GM18502 (cell line): ENCODE data around the gene STXBP3.

Experiments
- ATAC-seq: cut with Tn5 transposase; IDR thresholded peaks from one replicate; pipeline ENCODE4 v1.9.1; 2021; ENCODE audit warnings: mild to moderate bottlenecking; ENCODE audit not compliant: unreplicated experiment, poor library complexity

Gene STXBP3

DNA sequence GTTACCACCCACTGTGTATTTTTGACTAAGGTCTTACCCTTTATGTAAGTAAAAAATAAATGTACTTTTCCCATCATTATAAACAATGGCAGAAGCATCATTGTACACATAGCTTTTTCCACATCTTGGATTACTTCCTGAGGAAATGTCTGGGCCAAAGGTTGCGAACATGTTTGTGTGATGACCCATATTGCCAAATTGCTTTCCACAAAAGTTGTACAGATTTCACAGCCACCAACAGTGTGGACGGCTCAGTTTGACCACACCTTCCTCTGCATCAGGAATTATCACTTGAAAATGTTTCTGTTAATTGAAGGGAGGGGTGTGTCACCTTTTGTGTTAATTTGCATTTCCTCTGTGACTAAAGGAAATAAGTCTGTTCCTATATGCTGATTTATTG lies 84.8 kb downstream of the STXBP3 start:
- ATAC-seq, result no peak

GRCh38 chr1:108832929-108833328 lies 86.5 kb downstream of the STXBP3 start:
- no peak for ATAC-seq

- no peak for ATAC-seq
These were observed 95.2 kb downstream of the STXBP3 start for GRCh38 chr1:108841703-108842102.

DNA sequence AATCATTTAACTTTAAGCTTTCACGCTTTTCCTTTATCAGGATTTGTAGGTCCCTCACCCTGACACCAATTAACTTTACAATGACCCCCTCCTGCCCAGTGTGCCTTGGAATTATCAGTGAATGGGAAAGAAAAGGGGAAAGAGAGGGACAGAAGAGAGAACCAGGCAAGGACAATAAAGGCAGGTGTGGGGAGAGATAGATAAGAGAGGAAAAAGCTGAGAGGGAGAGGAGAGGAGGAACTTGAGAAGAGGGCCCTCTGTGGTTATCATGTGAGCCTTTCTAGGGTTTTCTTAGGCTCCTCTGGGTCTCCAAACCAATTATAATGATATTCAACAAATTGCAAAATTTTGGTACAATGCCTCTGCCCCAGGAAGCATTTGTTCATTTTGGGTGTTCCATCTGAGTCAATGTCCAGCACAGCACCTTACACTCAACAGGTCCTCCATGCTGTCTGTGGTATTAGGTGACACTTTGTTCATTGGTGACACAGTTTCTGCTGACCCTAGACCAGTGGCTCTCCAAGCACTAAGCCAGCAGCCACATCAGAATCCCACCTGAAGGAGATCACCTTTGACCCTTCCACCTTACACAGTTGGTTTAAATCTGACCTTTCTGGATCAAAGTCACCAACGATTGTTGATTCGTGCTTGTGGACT lies 96.2 kb downstream of the STXBP3 start:
- ATAC-seq, result no peak

DNA sequence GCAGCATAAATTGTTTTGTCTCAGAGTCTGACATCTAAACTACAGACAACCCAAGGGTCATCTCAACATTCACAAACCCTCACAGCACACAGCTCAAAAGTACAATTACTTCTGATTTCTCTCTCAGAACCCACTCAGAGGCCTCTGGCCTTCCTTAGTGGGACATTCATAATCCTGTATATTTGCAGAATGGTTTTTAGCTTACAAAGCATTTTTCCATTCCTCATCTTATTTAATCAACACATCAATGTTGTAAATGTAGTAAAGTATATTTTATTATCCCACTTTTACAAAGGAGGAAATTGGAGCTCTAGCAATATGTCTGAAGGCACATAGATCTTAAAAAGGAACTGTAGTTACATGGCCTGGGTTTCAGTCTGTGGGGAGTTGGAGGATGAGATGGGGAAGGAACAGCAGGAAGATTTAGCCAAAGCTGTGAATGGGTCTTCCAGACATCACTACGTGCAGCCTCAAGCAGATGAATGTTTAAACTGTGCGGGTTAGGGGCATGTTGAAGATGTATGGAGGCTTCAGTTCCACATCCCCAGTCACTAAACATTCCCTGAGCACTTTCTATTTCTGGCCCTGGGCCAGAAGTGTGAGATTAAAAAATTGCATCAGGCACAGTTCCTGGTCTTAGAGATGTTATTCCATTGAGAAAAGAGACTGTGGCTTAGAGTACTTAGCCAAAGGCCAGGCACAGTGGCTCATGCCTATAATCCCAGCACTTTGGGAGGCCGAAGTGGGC lies 97.1 kb downstream of the STXBP3 start:
- no peak for ATAC-seq

- no peak for ATAC-seq
These were observed 99.0 kb downstream of the STXBP3 start for GRCh38 chr1:108845446-108845845.

DNA sequence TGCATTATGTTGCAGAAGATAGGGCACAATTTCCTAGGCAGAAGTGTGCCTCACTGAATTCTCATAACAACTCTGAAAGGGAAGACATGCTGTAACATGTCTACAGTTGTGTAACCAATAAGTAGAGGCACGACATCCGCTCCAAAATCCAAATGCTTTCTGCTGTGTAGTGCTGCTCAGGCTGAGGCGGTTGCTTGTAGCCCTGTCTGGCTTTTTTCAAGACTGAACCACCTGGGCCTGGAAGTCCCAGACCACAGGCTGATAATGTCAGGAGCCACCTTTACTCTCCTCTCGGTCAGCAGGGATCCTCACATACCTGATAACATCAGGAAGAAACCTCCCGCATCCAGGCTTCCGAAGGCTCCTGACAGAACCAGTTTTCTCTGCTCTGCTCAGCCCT lies 99.5 kb downstream of the STXBP3 start:
- no peak for ATAC-seq

DNA sequence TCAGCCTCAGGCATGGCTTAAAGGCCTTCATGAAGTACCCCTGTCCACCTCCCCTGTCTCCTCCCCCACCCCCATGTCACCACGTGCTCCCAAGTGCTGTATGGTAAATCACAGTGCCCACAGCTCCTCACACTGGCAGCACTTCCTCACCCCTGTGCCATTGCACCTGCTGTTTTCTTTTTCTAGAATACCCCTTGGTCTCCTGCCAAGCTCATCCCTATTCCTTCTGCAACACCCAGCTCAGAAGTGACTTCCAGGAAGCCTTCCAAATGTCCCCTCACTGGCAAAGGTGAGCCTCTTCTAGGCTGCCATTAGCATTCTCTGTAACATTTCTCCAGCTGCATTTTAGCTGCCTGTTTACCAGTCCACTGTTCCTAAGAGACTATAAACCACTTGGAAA lies 101.0 kb downstream of the STXBP3 start:
- no peak for ATAC-seq

- no peak for ATAC-seq
These were observed 102.3 kb downstream of the STXBP3 start for GRCh38 chr1:108848806-108849205.

DNA sequence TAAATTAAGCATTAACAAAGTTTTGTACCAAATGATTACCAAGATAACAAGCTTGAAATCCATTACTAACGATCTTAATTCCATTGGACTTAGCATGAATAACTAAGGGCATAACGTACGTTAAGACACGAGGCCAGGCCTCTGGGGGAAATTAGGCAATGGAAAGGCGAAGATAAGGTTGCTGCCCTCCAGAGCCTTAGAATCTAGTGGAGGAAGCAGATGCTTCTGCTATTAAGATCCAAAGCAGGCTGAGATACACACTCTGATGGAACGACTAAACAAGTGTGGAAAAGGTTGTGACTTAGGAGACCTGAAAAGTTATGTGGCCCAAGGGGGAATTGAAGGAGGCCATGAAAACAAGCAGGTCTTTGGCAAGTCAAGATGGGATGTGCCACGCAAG lies 104.5 kb downstream of the STXBP3 start:
- ATAC-seq, result no peak

- no peak for ATAC-seq
These were observed 105.1 kb downstream of the STXBP3 start for GRCh38 chr1:108851567-108851966.

- ATAC-seq, result no peak
These were observed 105.9 kb downstream of the STXBP3 start for GRCh38 chr1:108852221-108852975.

DNA sequence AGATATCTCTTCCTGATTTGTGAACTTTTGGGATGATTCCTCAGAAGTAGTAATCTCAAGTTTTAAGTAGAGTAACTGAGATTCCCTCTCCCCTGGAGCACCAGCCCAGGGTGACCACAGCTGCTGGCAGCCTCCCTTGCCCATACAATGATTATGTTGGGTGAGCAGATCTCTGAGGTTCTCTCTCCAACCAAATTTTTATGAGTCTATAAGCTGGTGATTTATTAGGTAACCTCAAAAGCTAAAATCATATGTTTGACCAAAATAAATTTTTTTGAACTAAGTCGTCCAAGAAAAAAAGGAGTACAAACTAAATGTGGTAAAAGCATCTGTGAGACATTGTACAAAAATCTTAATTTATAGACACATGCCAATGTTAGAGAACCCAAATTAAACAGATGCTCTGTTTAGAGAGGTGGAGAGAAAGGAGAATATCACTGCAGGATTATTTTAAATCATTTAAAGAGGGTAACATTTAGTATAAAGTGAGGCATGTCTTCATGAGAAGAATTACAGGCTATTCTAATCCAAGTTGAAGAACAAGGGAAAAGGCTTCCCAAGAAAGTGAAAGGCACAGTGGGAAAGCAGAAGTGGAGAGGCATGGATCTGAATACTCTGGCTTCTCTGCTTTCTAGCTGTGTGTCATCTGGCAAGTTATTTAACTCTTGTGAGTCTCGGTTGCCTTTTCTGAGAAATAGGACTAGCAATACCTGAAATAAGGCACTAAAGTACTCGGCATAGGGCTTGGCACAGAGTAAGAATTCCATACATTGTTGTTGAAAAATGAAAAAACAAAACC lies 107.9 kb downstream of the STXBP3 start:
- ATAC-seq, result no peak

- no peak for ATAC-seq
These were observed 110.5 kb downstream of the STXBP3 start, which contains the start of gene AKNAD1 for GRCh38 chr1:108856994-108857393. AKNAD1 (minus strand) TSS chr1:108857094; CDS start chr1:108852664, 4,430 bp downstream.

DNA sequence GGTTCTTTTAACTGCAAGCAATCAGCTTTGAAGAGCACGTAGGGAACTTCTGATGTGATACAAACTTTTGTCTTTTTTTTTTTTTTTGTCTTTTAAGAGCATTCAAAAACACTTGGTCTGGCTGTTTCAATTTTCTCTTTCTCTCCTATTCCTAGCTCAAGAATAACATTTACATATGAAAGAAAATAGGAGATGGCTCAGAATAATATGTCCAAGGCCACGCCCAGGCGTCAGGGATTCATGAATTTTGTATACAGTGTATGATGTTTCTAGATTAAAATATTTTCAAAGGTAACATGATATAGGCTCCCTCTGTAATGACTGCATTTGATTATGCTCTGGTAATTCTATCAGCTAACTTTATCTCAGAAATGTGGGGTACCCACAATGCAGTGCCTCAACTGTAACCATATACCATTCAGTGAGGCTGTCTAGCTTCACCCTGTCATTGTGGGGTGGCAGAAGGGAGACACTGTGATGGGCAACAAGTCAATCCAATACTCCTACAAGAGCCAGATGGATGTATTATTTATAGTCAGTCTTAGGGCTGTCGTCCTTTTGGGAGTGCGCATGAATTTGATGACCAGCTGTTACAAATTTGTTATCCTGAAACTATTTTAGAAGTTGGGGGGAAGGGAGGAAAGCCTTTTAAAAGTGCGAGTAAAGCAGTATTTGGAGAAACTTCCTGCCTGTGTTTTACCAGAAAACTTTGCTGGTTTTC lies 111.9 kb downstream of the STXBP3 start:
- no peak for ATAC-seq
